Endothelial cell of hepatic sinusoid (primary cell): ENCODE results near the gene DOCK1.

Experiments used
- in situ Hi-C: cut with HindIII; loops from 2 replicates; pipeline ENCODE4 v1.10.0; 2017; ENCODE audit warnings: low sequenced_read_pairs

The DOCK1 gene

DNA sequence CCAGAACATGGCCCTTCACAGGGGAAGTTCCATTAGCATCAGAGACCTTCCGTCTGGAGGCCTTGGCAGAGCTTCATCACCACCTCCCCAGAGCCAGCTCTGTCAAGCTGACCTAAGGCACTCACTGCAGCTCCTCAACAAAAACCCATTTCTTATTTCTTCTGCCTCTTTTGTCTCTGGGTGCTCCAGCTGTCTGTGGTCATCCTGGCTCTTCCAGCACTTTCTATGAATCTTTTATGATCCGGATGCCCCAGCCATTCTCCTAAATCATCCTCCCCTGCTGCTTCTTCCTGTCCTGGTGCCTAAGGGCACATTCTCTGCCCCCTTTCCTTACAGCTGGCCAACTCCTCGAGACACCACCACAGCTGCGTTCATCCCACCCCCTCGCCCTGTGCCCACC lies 462.9 kb downstream of the DOCK1 start:
- in situ Hi-C loops = no loop called here

DNA sequence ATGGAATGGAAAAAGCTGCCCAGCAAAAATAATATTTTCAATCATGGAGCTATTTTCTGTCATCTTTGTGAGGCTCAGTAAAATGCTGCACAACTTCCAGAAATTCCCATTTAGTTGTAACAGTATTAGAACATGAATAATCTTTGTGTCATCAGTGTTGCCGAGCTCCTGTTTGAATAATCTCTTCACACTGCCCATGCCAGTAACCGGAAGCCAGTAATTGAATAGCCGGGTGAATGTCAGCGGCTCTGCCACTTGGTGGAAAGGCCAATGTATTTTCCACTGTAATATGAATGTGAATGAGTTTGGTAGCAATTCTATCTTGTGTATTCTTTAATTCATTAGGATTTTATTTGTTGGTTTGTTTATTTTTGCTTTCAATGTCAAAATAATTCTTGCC lies 463.7 kb downstream of the DOCK1 start:
- in situ Hi-C loops = no loop called here

DNA sequence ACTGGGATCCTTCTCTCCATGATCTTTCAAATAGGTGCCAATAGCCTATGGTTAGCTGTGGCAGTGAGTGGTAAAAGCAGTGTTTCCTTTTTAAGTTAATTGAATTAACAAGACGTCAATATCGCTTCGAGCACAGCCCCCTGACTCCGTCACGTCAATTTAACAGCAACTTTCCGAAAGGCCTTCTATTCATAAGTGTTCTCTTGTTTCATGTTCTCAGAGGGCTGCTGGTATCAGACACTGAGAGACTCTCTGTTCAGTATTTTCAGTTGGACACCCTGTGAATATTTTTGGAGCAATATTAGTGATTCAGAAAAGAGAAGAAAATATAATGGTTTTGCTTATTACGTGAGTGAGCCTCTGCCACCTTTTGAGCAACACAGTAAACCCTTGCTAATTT lies 465.4 kb downstream of the DOCK1 start:
- in situ Hi-C loops = no loop called here

DNA sequence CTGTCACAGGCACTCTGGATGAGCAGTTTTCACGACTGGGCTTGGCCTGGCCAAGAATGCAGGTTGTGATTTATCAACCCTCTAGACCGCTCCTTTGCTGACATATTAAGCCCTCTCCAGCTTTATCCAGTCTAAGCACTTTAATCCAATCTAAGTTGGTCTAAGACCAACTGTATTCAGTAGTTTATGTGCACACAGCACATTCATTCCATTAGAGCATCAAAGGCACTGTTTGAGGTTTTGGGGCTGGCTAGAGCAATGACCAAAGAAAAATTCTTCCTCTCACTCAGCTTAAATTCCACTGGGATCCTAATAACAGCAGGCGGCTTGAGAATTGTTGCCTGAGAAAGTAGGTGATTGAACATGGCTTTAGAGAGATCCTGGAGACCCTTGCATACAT lies 467.1 kb downstream of the DOCK1 start:
- in situ Hi-C loops = no loop called here

DNA sequence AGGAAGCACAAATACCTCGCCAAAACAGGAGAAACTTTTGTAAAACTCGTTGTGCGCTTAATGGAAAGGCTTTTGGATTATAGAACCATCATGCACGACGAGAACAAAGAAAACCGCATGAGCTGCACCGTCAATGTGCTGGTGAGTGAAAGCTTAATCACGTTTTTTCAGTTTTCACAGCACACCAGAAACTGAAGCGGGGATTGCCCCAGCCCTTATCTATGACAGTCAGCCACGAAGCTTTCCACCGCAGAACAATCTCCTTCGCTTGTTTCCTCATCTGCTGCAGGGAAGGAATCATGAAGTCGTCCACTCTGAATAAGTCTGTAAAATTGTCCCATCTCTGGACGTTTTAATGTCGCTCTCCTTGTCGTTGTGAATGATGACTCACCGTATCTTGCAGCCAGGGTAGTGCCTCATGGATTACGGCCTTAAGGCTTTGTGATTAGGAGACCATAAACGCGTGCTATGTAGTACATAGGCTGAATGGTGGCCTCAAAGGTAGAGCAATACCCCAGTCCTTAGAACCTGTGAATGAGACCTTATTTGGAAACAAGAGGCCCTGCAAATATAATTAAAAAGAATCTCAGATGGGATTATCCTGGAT lies 468.9 kb downstream of the DOCK1 start:
- in situ Hi-C loops = no loop called here

DNA sequence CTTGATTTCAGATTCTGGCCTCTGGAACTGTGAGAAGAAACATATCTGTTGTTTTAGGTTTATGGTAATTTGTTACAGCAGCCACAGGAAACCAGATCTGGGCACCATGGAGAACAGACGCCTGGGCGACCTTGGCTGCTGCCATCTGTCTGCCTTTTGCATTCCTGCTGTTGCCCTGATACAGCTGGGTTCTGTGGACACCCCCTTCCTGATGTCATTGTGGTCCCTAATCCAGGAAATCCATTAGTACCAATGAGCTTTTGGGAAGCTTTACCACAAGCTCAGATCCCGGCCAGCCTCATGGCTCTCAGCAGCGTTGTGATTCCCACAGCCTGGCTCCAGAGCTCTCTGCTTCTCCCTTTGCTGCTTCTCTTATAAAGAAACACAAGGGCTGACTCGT lies 469.7 kb downstream of the DOCK1 start:
- in situ Hi-C loops = no loop called here

DNA sequence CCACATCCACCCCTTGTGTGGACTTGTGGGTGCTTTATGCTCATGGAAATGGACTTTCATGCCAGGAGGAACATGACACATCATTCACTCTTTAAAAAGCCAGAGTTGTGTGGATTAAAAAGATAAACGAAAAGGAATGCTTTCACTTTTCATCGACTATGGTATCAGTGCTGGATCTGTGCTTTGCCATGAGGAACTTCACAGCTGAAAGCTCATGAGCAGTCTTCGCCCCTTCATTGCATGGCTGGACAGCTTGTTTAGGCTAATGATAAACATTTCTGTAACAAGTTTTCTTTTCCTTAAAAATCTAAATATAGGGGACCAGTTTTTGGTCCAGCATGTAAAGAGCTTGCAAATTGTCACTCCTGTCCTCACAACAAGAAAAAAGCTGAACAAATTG lies 470.2 kb downstream of the DOCK1 start:
- in situ Hi-C loops = no loop called here

DNA sequence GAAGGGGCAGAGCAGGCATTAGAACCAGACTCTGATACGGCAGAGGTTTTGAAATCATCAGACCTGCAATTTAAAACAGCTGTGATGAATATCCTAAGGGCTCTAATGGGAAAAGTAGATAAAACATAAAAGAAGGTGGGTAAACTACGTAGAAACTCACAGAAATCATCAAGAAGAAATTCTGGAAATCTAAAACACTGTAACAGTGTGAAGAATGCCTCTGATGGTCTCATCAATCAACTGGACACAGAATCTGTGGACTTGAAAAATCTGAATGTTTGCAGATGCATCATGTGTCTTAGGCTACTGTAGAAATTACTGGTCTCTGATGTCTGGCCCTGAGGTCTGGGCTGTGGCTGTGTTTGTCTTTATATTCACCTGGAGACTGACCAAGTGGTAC lies 470.8 kb downstream of the DOCK1 start:
- in situ Hi-C loops = no loop called here

DNA sequence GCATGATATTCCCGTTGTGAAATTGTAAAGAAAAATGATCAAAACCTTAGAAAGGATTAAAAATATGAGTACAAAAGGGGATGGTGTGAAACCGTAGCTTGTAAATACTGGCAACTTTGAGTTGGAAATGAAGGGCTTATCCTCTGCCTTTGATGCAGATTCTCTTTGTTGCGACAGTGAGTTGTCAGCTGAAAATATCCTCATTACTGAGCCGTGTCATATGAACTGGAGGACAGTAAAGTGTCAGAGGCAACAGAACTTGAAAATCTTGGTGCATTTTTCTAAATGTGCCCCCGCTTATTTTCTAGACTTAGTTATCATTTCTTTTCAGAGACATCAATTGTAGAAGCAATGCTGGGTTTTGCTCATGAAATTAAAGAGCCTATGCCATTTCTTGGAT lies 473.4 kb downstream of the DOCK1 start:
- in situ Hi-C loops = no loop called here

DNA sequence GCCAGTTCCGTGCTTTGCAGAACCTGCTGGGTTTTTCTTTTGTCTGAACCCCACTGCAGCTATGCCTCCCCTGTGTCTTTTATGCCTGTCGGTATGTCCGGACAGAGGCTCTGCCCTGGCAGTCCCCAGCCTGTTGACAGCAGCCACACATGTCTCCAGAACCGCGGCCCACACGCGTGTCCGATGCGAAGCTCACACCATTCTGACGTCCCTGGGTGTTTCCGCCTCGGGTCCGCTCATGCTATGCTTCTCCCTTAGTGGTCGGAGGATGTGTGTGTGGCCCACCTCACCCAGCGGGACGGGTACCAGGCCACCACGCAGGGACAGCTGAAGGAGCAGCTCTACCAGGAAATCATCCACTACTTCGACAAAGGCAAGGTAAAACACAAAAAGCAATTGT lies 479.3 kb downstream of the DOCK1 start:
- in situ Hi-C loops = no loop called here

DNA sequence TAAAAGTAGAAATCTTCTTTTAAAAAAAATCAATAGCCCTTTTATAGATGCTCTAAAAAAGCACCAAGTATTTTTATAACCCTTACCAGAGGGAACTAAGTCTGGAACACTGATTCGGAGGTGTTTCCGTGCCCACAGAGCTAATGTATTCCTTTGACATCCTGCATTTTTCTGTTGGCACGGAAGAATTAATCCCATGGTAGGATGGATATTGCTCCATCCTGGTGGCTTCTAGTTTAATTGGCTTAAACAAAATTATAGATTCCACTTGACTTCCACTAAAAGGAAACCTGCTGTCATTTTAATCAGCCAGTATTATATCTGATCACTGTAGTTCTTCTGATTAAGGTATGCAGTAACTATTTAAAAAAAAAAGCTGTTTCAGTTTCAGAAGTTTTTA lies 479.8 kb downstream of the DOCK1 start:
- in situ Hi-C loops = no loop called here

DNA sequence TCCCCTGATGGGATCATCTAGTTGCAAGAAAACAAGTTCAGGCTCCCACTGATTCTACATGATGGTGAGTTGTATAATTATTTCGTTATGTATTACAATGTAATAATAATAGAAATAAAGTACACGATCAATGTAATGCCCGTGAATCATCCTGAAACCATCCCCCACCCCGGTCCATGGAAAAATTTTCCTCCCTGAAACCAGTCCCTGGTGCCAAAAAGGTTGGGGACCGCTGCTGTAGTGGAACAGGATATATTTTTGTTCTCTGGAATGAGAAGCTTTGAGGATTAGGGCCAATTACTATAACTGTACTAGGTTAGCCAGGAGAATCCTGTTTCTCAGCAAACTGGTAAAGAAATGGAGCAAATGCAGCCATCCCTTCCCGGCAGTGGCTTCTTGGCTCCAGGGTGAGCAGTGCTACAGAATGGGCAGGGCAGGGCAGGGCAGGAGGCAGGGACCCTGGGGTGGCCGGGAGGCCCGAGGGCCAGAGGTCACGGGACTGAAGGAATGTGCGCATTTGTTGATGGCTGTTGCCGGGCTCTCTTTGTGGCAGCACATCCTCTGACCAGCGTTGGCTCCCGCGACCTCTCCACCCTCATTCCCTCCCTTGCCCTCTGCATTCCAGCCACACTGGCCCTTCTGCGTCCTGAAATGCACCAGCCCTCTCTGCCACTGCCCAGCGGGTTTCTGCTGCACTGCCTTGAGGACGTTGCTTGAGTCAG lies 481.5 kb downstream of the DOCK1 start:
- in situ Hi-C loops = no loop called here

DNA sequence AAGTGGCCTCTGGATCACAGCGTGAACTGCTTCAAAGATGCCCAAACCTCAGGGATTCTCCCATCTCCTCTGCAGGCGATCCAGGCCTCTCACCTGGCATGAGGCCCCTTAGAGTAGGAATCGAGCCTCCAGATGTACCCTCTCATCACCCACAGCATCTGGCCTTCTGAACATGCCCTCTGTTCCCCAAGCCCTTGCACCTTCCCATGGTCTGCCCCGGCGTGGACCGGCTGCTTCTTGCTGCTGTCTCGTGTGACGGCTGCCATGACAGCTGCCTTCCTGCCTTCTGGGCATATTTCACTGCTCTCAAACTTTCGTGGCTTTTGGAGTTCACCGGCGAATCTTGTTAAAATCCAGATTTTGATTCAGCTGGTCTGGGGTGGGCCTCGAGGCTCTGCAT lies 486.6 kb downstream of the DOCK1 start:
- in situ Hi-C loops = no loop called here

DNA sequence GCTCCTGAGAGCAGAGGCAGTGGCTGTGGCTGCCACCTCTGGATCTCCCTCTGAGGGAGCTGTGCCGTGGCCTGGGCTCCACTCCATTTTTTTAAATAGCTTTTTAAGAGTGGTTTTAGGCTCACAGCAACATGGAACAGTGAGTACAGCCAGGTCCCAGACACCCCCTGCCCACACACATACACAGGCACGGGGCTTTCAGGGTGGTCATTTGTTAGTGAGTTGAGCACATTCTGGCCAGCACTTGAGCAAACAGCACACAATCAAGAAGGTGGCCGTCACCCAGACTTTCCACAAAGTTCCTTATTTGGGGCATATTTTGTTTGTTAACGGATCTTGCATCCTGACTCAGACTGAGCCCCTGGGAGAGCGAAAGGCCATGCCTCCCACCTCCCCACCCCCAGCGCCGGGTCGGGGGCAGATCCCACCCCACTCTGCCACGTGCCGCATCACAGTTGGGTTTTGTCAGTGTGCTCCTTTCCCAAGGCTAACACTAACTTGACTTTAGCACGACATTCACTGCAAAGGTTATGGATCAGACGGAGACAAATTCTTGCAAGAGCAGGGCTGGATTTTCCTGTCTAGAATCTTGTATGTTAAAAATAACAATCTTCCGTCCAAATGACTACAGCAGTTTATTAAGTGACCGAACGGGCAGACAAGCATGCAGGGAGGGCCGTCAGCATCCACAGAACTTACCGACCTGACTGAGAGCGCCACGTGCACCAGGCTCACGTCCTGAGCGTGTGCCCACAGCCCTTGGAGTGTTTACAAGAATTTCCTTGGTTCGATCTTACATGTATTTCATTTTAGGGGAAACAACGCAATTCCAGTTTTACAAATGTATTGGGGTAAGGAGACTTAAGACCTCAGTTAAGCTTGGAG lies 487.4 kb downstream of the DOCK1 start:
- in situ Hi-C loops = no loop called here

DNA sequence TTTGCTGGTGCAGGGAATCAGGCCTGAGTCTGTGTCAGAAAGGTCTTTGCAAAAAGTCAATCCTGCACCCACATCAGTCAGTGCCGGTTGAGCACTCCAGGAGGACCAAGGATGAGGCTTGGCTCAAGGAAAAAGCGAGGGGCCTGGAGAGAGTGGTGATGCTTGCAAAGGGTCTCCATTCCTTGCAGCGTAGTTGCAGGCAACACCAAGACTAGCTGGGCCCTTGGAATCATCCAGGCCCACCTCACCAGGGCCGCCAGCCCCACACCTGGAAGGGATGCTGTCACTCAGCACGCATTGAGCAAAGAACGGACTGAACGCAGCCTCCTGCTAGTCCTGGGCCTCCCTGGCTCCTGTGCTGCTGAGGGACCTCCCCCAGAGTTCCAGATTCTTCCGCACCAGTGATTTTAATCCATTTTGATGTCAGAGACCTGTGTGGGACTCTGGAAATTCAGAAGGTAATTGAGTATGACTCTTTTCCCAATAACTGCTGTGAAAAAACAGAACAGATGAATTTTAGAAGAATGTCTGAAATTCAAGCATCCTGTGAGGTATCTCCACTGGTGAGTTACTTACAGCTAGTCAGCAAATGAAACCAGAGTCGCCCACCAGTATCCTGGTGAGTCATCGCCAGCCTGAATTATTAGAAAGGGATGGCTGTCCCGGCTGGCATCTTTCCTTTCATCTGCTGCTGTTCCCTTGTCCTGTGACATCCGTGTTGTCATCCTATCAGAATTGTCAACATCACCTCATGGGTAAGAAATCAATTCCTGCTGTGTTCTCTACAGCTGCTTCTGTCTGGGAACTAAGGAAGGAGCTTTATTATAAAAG lies 493.1 kb downstream of the DOCK1 start:
- in situ Hi-C loops = no loop called here

DNA sequence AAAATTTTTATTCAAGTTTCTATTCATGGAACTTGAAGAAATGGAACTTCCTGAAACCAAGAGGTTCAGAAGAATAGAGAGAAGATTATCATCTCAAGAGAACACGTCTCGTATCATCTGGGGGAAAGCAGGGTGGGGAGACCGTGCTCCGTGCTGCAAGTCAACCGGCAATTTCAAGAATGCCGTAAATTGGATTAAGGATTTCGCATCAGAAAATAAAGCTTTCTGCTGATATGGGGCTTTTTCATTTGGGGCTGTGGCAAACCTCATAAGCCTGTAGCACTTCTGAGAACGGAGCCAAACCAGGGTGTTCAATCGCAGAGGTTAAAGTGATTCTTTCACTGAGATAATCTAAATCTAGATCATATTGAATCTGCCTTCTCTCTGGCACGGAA lies 493.7 kb downstream of the DOCK1 start:
- in situ Hi-C loops = no loop called here

DNA sequence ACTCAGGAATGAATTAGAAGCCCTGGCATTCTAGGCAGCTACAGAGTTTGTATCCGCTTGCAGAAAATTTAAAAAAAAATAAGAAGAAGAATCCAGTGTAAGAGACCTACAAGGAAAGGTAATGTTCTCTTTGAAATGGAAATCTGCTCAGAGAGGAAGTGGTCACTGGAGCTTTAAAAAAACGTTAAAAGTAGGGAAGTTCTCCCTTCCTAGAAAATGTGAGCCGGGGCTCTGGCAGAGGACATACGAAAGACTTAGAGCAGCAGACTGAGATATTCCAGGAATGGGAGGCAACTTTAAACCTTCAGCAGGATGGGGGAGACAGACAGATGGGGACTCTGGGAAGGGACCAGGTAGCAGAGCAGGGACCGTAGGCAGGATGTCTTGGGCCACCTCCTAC lies 494.4 kb downstream of the DOCK1 start:
- in situ Hi-C loops = no loop called here

DNA sequence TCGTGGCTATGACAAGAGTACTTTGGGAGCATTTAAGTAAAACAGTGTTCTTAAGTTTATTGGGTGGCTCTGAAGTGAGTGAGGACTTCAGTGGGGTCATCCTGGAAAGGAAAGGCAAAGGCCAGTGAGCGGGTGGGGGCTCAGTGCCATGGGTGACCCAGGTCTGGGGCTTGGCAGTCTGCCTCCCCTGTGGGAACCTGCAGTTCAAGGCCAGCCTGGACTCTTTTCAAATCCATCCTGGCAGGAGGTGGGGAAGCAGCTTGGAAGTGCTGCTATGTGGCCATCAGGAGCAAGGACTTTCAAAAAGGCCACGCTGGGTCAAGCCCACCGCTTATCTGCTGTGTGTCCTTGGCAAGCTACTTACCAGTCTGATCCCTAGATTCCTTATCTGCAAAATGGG lies 495.0 kb downstream of the DOCK1 start:
- in situ Hi-C loops = no loop called here

DNA sequence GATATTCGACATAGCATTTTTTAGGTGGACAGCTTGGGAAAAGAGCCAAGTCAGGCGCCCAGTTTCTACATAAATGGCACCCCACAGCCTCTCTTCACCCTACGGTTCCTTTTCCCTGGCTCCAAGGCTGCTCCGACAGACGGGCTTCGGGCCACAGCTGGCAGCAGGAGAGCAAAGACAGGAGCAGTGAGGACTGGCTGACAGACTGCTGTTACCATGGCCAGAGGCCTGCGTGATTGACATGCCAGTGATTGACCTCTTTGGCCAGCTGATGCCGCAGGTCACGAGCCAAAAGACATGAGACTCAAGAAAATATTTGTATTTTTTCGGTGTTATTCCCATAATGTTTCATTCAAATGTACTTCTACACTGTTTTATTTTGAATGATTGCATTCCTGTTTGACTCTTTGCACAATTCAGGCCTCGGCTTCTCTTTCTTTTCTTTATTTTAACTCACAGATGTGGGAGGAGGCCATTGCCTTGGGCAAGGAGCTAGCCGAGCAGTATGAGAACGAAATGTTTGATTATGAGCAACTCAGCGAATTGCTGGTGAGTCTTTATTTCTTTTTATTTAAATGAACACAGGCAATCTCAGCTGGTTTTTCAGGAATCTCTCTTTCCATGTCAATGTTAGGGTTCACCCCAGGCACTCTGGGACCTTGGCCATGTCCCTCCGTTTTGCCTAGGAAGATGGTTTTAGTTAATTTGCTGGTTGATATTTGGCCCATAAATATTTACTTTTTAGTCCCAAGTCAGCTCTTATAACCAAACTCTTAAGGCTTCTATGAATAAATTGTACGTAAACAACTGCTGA lies 497.6 kb downstream of the DOCK1 start:
- in situ Hi-C loops = no loop called here

DNA sequence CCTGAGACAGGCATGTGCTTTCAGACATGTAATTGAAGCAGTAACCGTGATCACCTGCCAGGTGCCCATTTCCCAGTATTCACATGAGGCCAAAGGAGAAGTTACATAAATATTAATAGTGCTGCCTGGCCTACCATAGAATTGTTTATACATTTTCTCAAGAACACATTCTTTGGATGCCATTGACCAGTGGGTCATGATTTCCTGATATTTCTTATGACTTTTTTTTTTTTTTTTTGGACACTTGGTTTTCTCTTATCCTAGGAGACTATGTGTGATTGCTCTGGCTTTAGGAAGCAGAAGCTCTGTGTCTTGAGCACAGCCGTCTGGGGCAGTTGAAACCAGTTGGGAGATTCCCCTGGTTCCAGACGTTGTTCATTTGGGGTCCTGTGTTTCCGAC lies 500.0 kb downstream of the DOCK1 start:
- in situ Hi-C loops = no loop called here
